ENCODE data around the gene HAGH.

Gene HAGH

GRCh38 chr16:1831186-1832075 lies 4.8 kb upstream of the HAGH start:
- no peak for DNase-seq

- DNase-seq = no peak
These were observed 3.6 kb upstream of the HAGH start for GRCh38 chr16:1830213-1830612.

GRCh38 chr16:1828645-1829410 lies 2.2 kb upstream of the HAGH start:
- DNase-seq = no peak

GRCh38 chr16:1825864-1826690 lies 548 bp downstream of the HAGH start:
- peak; percentile 73 for DNase-seq

GRCh38 chr16:1825381-1825863 lies 1.2 kb downstream of the HAGH start:
- DNase-seq = no peak

- DNase-seq = no peak
These were observed 2.8 kb downstream of the HAGH start for GRCh38 chr16:1823821-1824220.

- no peak for DNase-seq
These were observed 3.8 kb downstream of the HAGH start for GRCh38 chr16:1822801-1823200.

- no peak for DNase-seq
These were observed 4.6 kb downstream of the HAGH start for GRCh38 chr16:1821861-1822611.

GRCh38 chr16:1820946-1821290 lies 5.7 kb downstream of the HAGH start:
- no peak for DNase-seq

- DNase-seq = no peak
These were observed 6.3 kb downstream of the HAGH start for GRCh38 chr16:1820096-1820945.

GRCh38 chr16:1819611-1820010 lies 7.0 kb downstream of the HAGH start:
- no peak for DNase-seq

GRCh38 chr16:1818873-1819525 lies 7.6 kb downstream of the HAGH start:
- no peak for DNase-seq

GRCh38 chr16:1818204-1818872 lies 8.3 kb downstream of the HAGH start:
- DNase-seq = no peak

- DNase-seq = no peak
These were observed 8.9 kb downstream of the HAGH start for GRCh38 chr16:1817716-1818115.

- DNase-seq = no peak
These were observed 9.4 kb downstream of the HAGH start for GRCh38 chr16:1817276-1817589.

GRCh38 chr16:1816396-1817275 lies 10.0 kb downstream of the HAGH start:
- DNase-seq = no peak

- DNase-seq = no peak
These were observed 11.2 kb downstream of the HAGH start for GRCh38 chr16:1815461-1815860.

- peak; percentile 59 for DNase-seq
These were observed 13.9 kb downstream of the HAGH start for GRCh38 chr16:1812732-1813163.

- DNase-seq = no peak
These were observed 16.1 kb downstream of the HAGH start for GRCh38 chr16:1810536-1810935.

All from stimulated activated CD4-positive, alpha-beta T cell treated with anti-CD3 and anti-CD28 coated beads, Interleukin-4, amount 100 ng/mL, for 1 hour (primary cell).